ENCODE data around the gene MATN1. TPM values are rescaled to one million over a fixed set of nuclear protein-coding genes. Genes with fewer than 3 reads are reported as not detected.

MATN1 gene
- polyA plus RNA-seq, 3 donors, result 0.07 TPM; not detected in 2

GRCh38 chr1:30762152-30762929 lies 39.0 kb upstream of the MATN1 start:
- peaks cover 59% of the 10 kb centered on the region for H3K4me1 Mint-ChIP-seq
- peaks cover 30% of the 10 kb centered on the region for H3K79me2 ChIP-seq (ENCODE audit: insufficient read depth, low read length)
- H3K9me3 Mint-ChIP-seq, result peaks cover 0 to 5% (median 0%) of the 10 kb centered on the region in 7 donors
- H3K27ac ChIP-seq (ENCODE audit: low read depth in 1 of 2, low read length in 2 of 2), result peak overlapping the region in 1 of 2 donors; percentile 65
- no peak overlapping the region for H3K4me2 ChIP-seq (replicated peaks; ENCODE audit: extremely low read depth, low read length, poor library complexity, severe bottlenecking)
- H3K4me3 ChIP-seq (replicated peaks in 1 of 3; ENCODE audit: low read depth in 2 of 3, low read length in 3 of 3), result no peak overlapping the region
- H3K4me3 Mint-ChIP-seq, result no peak overlapping the region
- DNase-seq, result no peak
- H4K20me1 ChIP-seq (ENCODE audit: insufficient read depth, low read length), result peaks cover 54% of the 10 kb centered on the region
- intact Hi-C loops (cut with micrococcal nuclease), result no loop called here
- H3K36me3 Mint-ChIP-seq, result no peaks in the 10 kb centered on the region
- no peaks in the 10 kb centered on the region for H3K27me3 ChIP-seq (ENCODE audit: control insufficient read depth in 2 of 2, insufficient read depth in 2 of 2, low read length in 2 of 2)
- no peaks in the 10 kb centered on the region for H3K36me3 ChIP-seq (replicated peaks in 1 of 2; ENCODE audit: control insufficient read depth in 1 of 2, insufficient read depth in 2 of 2, low read length in 2 of 2)
- no peak overlapping the region for H3K9ac ChIP-seq (ENCODE audit: insufficient read depth, low read length, poor library complexity, severe bottlenecking)
- 95% methylated on average over 5 of the region's 6 CpGs for WGBS (ENCODE audit: insufficient coverage)
- H3K27ac Mint-ChIP-seq, result no peak overlapping the region
- no peaks in the 10 kb centered on the region for H3K9me3 ChIP-seq (replicated peaks in 1 of 2; ENCODE audit: control insufficient read depth in 1 of 2, insufficient read depth in 1 of 2, low read length in 2 of 2)
- TF ChIP-seq CTCF (IDR thresholded peaks at IDR 0.05), result no peak
- H3K27me3 Mint-ChIP-seq (ENCODE audit: low read depth in 3 of 3), result peaks cover 0 to 2% (median 0%) of the 10 kb centered on the region in 3 donors
- peaks cover 59 to 63% of the 10 kb centered on the region in 2 donors for H3K4me1 ChIP-seq (ENCODE audit: control insufficient read depth in 1 of 2, insufficient read depth in 2 of 2, low read length in 2 of 2)
- no peak overlapping the region for H2AFZ ChIP-seq (ENCODE audit: insufficient read depth, low read depth, low read length, poor library complexity, severe bottlenecking)

- Mint-ChIP-seq H3K4me1 (peaks cover 59% of the 10 kb centered on the region), H3K4me3 (peak overlapping the region in 1 of 2 donors; percentile 51), H3K9me3 (peaks cover 0 to 10% (median 0%) of the 10 kb centered on the region in 7 donors), H3K27me3 (ENCODE audit: low read depth in 3 of 3) (peaks cover 0 to 2% (median 0%) of the 10 kb centered on the region in 3 donors), H3K27ac (peak overlapping the region in 6 of 7 donors; percentile 40 to 80 (median 53)), H3K36me3 (peaks cover 0 to 4% of the 10 kb centered on the region in 2 donors)
- H3K27ac ChIP-seq (ENCODE audit: low read depth in 1 of 2, low read length in 2 of 2), result peak overlapping the region; percentile 19 to 65
- H3K27me3 ChIP-seq (ENCODE audit: control insufficient read depth in 2 of 2, insufficient read depth in 2 of 2, low read length in 2 of 2), result no peaks in the 10 kb centered on the region
- intact Hi-C loops (cut with micrococcal nuclease), result no loop called here
- peaks cover 58% of the 10 kb centered on the region for H4K20me1 ChIP-seq (ENCODE audit: insufficient read depth, low read length)
- no peak overlapping the region for H3K9ac ChIP-seq (ENCODE audit: insufficient read depth, low read length, poor library complexity, severe bottlenecking)
- no peaks in the 10 kb centered on the region for H3K36me3 ChIP-seq (replicated peaks in 1 of 2; ENCODE audit: control insufficient read depth in 1 of 2, insufficient read depth in 2 of 2, low read length in 2 of 2)
- no peak overlapping the region for H2AFZ ChIP-seq (ENCODE audit: insufficient read depth, low read depth, low read length, poor library complexity, severe bottlenecking)
- 51% methylated on average over 8 of the region's 11 CpGs for WGBS (ENCODE audit: insufficient coverage)
- peak overlapping the region; percentile 47 for H3K4me2 ChIP-seq (replicated peaks; ENCODE audit: extremely low read depth, low read length, poor library complexity, severe bottlenecking)
- H3K4me1 ChIP-seq (ENCODE audit: control insufficient read depth in 1 of 2, insufficient read depth in 2 of 2, low read length in 2 of 2), result peaks cover 59 to 63% of the 10 kb centered on the region in 2 donors
- TF ChIP-seq CTCF (IDR thresholded peaks at IDR 0.05), result no peak
- peaks cover 34% of the 10 kb centered on the region for H3K79me2 ChIP-seq (ENCODE audit: insufficient read depth, low read length)
- H3K4me3 ChIP-seq (replicated peaks in 1 of 3; ENCODE audit: low read depth in 2 of 3, low read length in 3 of 3), result peak overlapping the region in 1 of 3 experiments; percentile 47
- no peak for DNase-seq
- no peaks in the 10 kb centered on the region for H3K9me3 ChIP-seq (replicated peaks in 1 of 2; ENCODE audit: control insufficient read depth in 1 of 2, insufficient read depth in 1 of 2, low read length in 2 of 2)
Observed at GRCh38 chr1:30761381-30762151, 38.2 kb upstream of the MATN1 start.

All from CD14-positive monocyte (primary cell).